Neural cell (in vitro differentiated cells): ENCODE data around the gene EPB41L5.

Experiments
- EP300 ChIP-seq: fragments of 450-650 bp; conservative IDR thresholded peaks from 2 replicates; pipeline ENCODE4 v1.6.1; 2014; ENCODE audit warnings: antibody characterized with exemption, mild to moderate bottlenecking, moderate library complexity; ENCODE audit not compliant: poor library complexity, severe bottlenecking
- EZH2 ChIP-seq: fragments of 200-600, 300-800 bp; shearing (Covaris generic), sonication (generic); IDR thresholded peaks from 2 replicates; pipeline ENCODE4 v1.6.1; 2014; ENCODE audit warnings: antibody characterized with exemption, low read length, borderline replicate concordance, mild to moderate bottlenecking; ENCODE audit not compliant: insufficient read depth, poor library complexity, severe bottlenecking
- POLR2AphosphoS5 ChIP-seq: IDR thresholded peaks from 2 replicates; pipeline ENCODE4 v1.6.1; 2012
- RAD21 ChIP-seq: fragments of 450-650 bp; conservative IDR thresholded peaks from 2 replicates; pipeline ENCODE4 v1.6.1; 2014; ENCODE audit warnings: antibody characterized with exemption, mild to moderate bottlenecking, moderate library complexity
- SMC3 ChIP-seq: fragments of 450-650 bp; conservative IDR thresholded peaks from 2 replicates; pipeline ENCODE4 v1.6.1; 2014; ENCODE audit warnings: antibody characterized with exemption, mild to moderate bottlenecking, moderate library complexity; ENCODE audit not compliant: poor library complexity
- TAF1 ChIP-seq: IDR thresholded peaks from 2 replicates; pipeline ENCODE4 v1.6.1; 2012; ENCODE audit warnings: low read depth
- TF ChIP-seq, protein P1 (sequence below): fragments of 450-650 bp; IDR thresholded peaks from 2 replicates; pipeline ENCODE4 v1.5.1; 2014; ENCODE audit warnings: antibody characterized with exemption, mild to moderate bottlenecking, moderate library complexity; ENCODE audit not compliant: poor library complexity, severe bottlenecking
- TF ChIP-seq, protein P2 (sequence below): IDR thresholded peaks from 2 replicates; pipeline ENCODE4 v1.6.1; 2012; ENCODE audit warnings: borderline replicate concordance

DNA sequence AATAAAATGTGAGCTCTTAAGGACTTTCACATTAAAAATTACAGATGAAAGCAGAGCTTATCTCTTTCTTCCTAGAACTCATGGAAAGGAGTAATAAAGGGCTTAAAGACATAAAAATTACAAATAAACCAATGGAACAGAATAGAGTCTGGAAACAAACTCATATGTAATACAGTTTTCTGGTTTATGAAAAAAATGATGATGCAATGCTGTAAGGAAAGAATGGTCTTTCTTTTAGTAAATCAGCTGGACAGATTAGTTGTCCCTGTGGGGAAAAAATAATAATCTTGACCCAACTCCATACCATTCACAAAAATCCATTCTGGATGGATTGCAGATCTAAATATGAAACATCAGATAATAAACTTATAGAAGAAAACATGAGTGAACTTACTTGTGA lies 156.1 kb downstream of the EPB41L5 start:
- TF ChIP-seq, protein P1, sequence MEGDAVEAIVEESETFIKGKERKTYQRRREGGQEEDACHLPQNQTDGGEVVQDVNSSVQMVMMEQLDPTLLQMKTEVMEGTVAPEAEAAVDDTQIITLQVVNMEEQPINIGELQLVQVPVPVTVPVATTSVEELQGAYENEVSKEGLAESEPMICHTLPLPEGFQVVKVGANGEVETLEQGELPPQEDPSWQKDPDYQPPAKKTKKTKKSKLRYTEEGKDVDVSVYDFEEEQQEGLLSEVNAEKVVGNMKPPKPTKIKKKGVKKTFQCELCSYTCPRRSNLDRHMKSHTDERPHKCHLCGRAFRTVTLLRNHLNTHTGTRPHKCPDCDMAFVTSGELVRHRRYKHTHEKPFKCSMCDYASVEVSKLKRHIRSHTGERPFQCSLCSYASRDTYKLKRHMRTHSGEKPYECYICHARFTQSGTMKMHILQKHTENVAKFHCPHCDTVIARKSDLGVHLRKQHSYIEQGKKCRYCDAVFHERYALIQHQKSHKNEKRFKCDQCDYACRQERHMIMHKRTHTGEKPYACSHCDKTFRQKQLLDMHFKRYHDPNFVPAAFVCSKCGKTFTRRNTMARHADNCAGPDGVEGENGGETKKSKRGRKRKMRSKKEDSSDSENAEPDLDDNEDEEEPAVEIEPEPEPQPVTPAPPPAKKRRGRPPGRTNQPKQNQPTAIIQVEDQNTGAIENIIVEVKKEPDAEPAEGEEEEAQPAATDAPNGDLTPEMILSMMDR: no peak
- TF ChIP-seq POLR2AphosphoS5 (no peak), SMC3 (no peak), TAF1 (no peak), EZH2 (no peak), EP300 (no peak), RAD21 (no peak)
- TF ChIP-seq, protein P2, sequence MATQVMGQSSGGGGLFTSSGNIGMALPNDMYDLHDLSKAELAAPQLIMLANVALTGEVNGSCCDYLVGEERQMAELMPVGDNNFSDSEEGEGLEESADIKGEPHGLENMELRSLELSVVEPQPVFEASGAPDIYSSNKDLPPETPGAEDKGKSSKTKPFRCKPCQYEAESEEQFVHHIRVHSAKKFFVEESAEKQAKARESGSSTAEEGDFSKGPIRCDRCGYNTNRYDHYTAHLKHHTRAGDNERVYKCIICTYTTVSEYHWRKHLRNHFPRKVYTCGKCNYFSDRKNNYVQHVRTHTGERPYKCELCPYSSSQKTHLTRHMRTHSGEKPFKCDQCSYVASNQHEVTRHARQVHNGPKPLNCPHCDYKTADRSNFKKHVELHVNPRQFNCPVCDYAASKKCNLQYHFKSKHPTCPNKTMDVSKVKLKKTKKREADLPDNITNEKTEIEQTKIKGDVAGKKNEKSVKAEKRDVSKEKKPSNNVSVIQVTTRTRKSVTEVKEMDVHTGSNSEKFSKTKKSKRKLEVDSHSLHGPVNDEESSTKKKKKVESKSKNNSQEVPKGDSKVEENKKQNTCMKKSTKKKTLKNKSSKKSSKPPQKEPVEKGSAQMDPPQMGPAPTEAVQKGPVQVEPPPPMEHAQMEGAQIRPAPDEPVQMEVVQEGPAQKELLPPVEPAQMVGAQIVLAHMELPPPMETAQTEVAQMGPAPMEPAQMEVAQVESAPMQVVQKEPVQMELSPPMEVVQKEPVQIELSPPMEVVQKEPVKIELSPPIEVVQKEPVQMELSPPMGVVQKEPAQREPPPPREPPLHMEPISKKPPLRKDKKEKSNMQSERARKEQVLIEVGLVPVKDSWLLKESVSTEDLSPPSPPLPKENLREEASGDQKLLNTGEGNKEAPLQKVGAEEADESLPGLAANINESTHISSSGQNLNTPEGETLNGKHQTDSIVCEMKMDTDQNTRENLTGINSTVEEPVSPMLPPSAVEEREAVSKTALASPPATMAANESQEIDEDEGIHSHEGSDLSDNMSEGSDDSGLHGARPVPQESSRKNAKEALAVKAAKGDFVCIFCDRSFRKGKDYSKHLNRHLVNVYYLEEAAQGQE: no peak
